NCI-H187 (cell line): ENCODE measurements around the gene ADARB1.

Experiments used
- DNase-seq, 2 experiments: peaks; one replicate each; lab custom pipeline; 2025; lab: John Stamatoyannopoulos, UW

The ADARB1 gene

GRCh38 chr21:45095505-45095904 lies 21.1 kb downstream of the ADARB1 start:
- no peak for DNase-seq

- DNase-seq = no peak
Measured at GRCh38 chr21:45096217-45096616, 21.8 kb downstream of the ADARB1 start.

- DNase-seq = no peak
Measured at GRCh38 chr21:45097827-45098387, 23.5 kb downstream of the ADARB1 start.

- DNase-seq = no peak
Measured at GRCh38 chr21:45098867-45099266, 24.5 kb downstream of the ADARB1 start.

- no peak for DNase-seq
Measured at GRCh38 chr21:45099571-45099970, 25.2 kb downstream of the ADARB1 start.

GRCh38 chr21:45100866-45101265 lies 26.5 kb downstream of the ADARB1 start:
- no peak for DNase-seq

- DNase-seq = no peak
Measured at GRCh38 chr21:45102391-45102932, 28.1 kb downstream of the ADARB1 start.

GRCh38 chr21:45103971-45104520 lies 29.7 kb downstream of the ADARB1 start:
- DNase-seq = no peak

GRCh38 chr21:45104560-45104959 lies 30.2 kb downstream of the ADARB1 start:
- DNase-seq = no peak

GRCh38 chr21:45105906-45106485 lies 31.6 kb downstream of the ADARB1 start:
- no peak for DNase-seq

- no peak for DNase-seq
Measured at GRCh38 chr21:45108034-45108790, 33.8 kb downstream of the ADARB1 start.

GRCh38 chr21:45108808-45109781 lies 34.7 kb downstream of the ADARB1 start:
- peak in 1 of 2 experiments; percentile 53 for DNase-seq

- peak; percentile 75 to 79 for DNase-seq
Measured at GRCh38 chr21:45109831-45110492, 35.6 kb downstream of the ADARB1 start.

- peak; percentile 54 to 57 for DNase-seq
Measured at GRCh38 chr21:45110873-45111624, 36.7 kb downstream of the ADARB1 start.

GRCh38 chr21:45111703-45112102 lies 37.3 kb downstream of the ADARB1 start:
- peak in 1 of 2 experiments; percentile 49 for DNase-seq

- no peak for DNase-seq
Measured at GRCh38 chr21:45112371-45112770, 38.0 kb downstream of the ADARB1 start.

- peak in 1 of 2 experiments; percentile 29 for DNase-seq
Measured at GRCh38 chr21:45113543-45113942, 39.2 kb downstream of the ADARB1 start.

GRCh38 chr21:45114072-45114471 lies 39.7 kb downstream of the ADARB1 start:
- DNase-seq = no peak

- DNase-seq = no peak
Measured at GRCh38 chr21:45114475-45114874, 40.1 kb downstream of the ADARB1 start.

GRCh38 chr21:45115141-45115540 lies 40.8 kb downstream of the ADARB1 start:
- no peak for DNase-seq
